Testis (tissue), 3 donors: ENCODE data around the gene OR10J4. TPM values are rescaled to one million over a fixed set of nuclear protein-coding genes. Genes with fewer than 3 reads are reported as not detected.

Experiments
- DNase-seq: peaks from one replicate; pipeline ENCODE4 v3.0.0-alpha.2; 2019
- H3K27ac ChIP-seq, 2 donors: fragments of 200-600 bp; sonication (generic); one replicate each; pipeline ENCODE4 v1.5.1; 2019
- H3K27me3 ChIP-seq: fragments of 200-600 bp; sonication (generic); one replicate; pipeline ENCODE4 v1.5.1; 2019
- H3K36me3 ChIP-seq: fragments of 200-600 bp; sonication (generic); one replicate; pipeline ENCODE4 v1.5.1; 2017; ENCODE audit warnings: low read depth; ENCODE audit errors: missing control alignments
- H3K4me1 ChIP-seq: fragments of 200-600 bp; sonication (generic); one replicate; pipeline ENCODE4 v1.5.1; 2019
- H3K4me3 ChIP-seq, 2 donors: fragments of 200-600 bp; sonication (generic); one replicate each; pipeline ENCODE4 v1.5.1; 2017 to 2019
- H3K9me3 ChIP-seq: fragments of 200-600 bp; sonication (generic); one replicate; pipeline ENCODE4 v1.5.1; 2017
- POLR2A ChIP-seq: fragments of 450-650 bp; IDR thresholded peaks from one replicate; pipeline ENCODE4 v1.6.1; 2017; ENCODE audit warnings: antibody characterized with exemption, mild to moderate bottlenecking, moderate library complexity
- WGBS, 2 donors: methylation state at CpG; one replicate each; pipeline ENCODE4 v1.1.5; 2018; 5-methylcytosine and 5-hydroxymethylcytosine counted together
- intact Hi-C: fragments of 100-400 bp; cut with DNase I; formaldehyde crosslinking; loops from one replicate; pipeline ENCODE4 v1.15.1; 2023; ENCODE audit warnings: low total_unique reads
- polyA plus RNA-seq: library from polyadenylated mRNA; stranded (reverse); fragments of 350-450 nt; fragmentation: Illumina TruSeq; extraction: RNeasy Lipid Tissue Mini Kit (QIAGEN cat#74804); gene quantifications from one replicate; pipeline ENCODE4 v1.2.3, GENCODE V29; 2014; ENCODE audit warnings: low read depth, low replicate concordance; ENCODE audit not compliant: insufficient read depth
- total RNA-seq, 2 donors: library from RNA; depleted of rRNA; stranded (reverse); fragments of >200 nt; gene quantifications; one replicate each; pipeline ENCODE4 v1.2.3, GENCODE V29; 2016
- TF ChIP-seq, protein P1 (sequence below), 3 experiments: fragments of 450-650 bp in 2 of 3; fragments of 200-600 bp in 1 of 3; sonication (generic) in 1 of 3; IDR thresholded peaks; one replicate each; pipeline ENCODE4 v1.5.1; 2016 to 2019; ENCODE audit warnings: antibody characterized with exemption in 3 of 3, mild to moderate bottlenecking in 2 of 3, moderate library complexity in 1 of 3

Gene OR10J4
- total and polyA plus RNA-seq, 3 donors from 2014 or later: 0.87 TPM; not detected in 2

DNA sequence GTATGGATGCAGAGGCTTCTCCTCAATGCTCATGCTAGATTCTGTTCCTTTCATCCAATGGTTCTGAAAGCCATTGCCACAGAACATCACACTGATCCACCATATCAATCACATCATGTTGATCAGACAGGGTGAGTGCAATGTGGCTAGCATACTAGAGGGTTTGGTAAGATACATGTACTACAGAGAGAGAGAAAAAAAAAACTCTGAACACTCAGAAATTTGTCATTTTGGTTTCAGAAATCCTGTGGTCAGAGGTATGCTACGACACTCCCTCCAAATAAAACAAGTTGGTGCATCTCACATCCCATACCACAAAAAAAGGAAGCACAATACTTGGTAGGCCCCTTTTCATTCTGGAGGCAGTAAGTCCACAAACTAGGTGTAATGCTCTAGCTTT is 42.9 kb downstream of the OR10J4 start:
- no peak for TF ChIP-seq POLR2A
- TF ChIP-seq, protein P1, sequence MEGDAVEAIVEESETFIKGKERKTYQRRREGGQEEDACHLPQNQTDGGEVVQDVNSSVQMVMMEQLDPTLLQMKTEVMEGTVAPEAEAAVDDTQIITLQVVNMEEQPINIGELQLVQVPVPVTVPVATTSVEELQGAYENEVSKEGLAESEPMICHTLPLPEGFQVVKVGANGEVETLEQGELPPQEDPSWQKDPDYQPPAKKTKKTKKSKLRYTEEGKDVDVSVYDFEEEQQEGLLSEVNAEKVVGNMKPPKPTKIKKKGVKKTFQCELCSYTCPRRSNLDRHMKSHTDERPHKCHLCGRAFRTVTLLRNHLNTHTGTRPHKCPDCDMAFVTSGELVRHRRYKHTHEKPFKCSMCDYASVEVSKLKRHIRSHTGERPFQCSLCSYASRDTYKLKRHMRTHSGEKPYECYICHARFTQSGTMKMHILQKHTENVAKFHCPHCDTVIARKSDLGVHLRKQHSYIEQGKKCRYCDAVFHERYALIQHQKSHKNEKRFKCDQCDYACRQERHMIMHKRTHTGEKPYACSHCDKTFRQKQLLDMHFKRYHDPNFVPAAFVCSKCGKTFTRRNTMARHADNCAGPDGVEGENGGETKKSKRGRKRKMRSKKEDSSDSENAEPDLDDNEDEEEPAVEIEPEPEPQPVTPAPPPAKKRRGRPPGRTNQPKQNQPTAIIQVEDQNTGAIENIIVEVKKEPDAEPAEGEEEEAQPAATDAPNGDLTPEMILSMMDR (IDR thresholded peaks at IDR 0.05): no peak
- no peak for DNase-seq
- Histone ChIP-seq H3K4me1 (no peaks in the 10 kb centered on the region), H3K36me3 (no peaks in the 10 kb centered on the region), H3K4me3 (no peak overlapping the region), H3K27me3 (no peaks in the 10 kb centered on the region), H3K9me3 (no peaks in the 10 kb centered on the region), H3K27ac (no peak overlapping the region)
- intact Hi-C loops: no loop called here
- 87 to 88% methylated on average over 1 of the region's 1 CpG for WGBS, 2 donors

Other genes starting within 250 kb of the OR10J4 start
- gene ACKR1, start 227.3 kb upstream of the OR10J4 start, total RNA-seq: 10 to 100 TPM; 14.9 to 16.6 TPM
- gene ACKR1, start 227.3 kb upstream of the OR10J4 start, polyA plus RNA-seq: 26.9 TPM
- 1 to 10 TPM in 1 of 2 donors, not detected in 1; 4.3 TPM for gene FCER1A, start 129.9 kb upstream of the OR10J4 start, total RNA-seq
- gene FCER1A, start 129.9 kb upstream of the OR10J4 start, polyA plus RNA-seq: 3.2 TPM
- 1 to 10 TPM; 3.0 to 3.1 TPM for gene OR10J1, start 7.5 kb downstream of the OR10J4 start, total RNA-seq
- gene OR10J1, start 7.5 kb downstream of the OR10J4 start, polyA plus RNA-seq: 8.3 TPM
- not detected for gene OR10J5, start 103.8 kb downstream of the OR10J4 start, total RNA-seq
- gene OR10J5, start 103.8 kb downstream of the OR10J4 start, polyA plus RNA-seq: not detected
- not detected for gene APCS, start 155.6 kb downstream of the OR10J4 start, total RNA-seq
- not detected for gene APCS, start 155.6 kb downstream of the OR10J4 start, polyA plus RNA-seq